ENCODE results near the gene NQO2. TPM values are rescaled to one million over a fixed set of nuclear protein-coding genes. Genes with fewer than 3 reads are reported as not detected.
"Not testable (repeated sequence)": the region's sequence is repeated elsewhere in the genome, so short reads cannot be mapped to it uniquely, and the experiment has no call there.

NQO2 gene
- total RNA-seq, 1 experiment from 2014 or later: 35.8 TPM

GRCh38 chr6:3057063-3057770 is 57.5 kb downstream of the NQO2 start:
- POLR2A ChIA-PET: no interaction called here
- intact Hi-C loops (cut with micrococcal nuclease; ENCODE audit: unreplicated experiment): loop anchor here (10.0 kb wide), 2 partner anchors 212 to 262 kb away; partner anchors contain the start of gene SERPINB1
- CTCF ChIA-PET: interaction anchor here (1.1 kb wide), 1 partner anchor 58 kb away, joined by 4 read pairs; the partner anchor contains the start of gene NQO2
- Mint-ChIP-seq H3K36me3 (ENCODE audit: insufficient read depth, unreplicated experiment) (peaks cover 14% of the 10 kb centered on the region), H3K9me3 (ENCODE audit: unreplicated experiment) (no peaks in the 10 kb centered on the region), H3K4me1 (ENCODE audit: low read depth, unreplicated experiment) (peaks cover 8% of the 10 kb centered on the region), H3K4me3 (ENCODE audit: unreplicated experiment) (no peak overlapping the region), H3K27me3 (ENCODE audit: insufficient read depth, unreplicated experiment) (no peaks in the 10 kb centered on the region), H3K27ac (ENCODE audit: unreplicated experiment) (no peak overlapping the region)
- no TSS peak for BruUV-seq (replicated peaks)
- H3K27me3 ChIP-seq (replicated peaks; ENCODE audit: control insufficient read depth, insufficient read depth, low read length): no peaks in the 10 kb centered on the region
- no peak for DNase-seq
- H3K9me3 ChIP-seq: no peaks in the 10 kb centered on the region
- no peak for TF ChIP-seq CTCF (IDR thresholded peaks at IDR 0.05; ENCODE audit: insufficient read depth in 1 of 2, low read depth in 1 of 2, low read length in 1 of 2, severe bottlenecking in 1 of 2, unreplicated experiment in 1 of 2)
- peaks cover 12% of the 10 kb centered on the region for H3K4me1 ChIP-seq
- no peak overlapping the region for H3K4me3 ChIP-seq (ENCODE audit: low read depth, low read length)
- no peaks in the 10 kb centered on the region for H3K36me3 ChIP-seq (ENCODE audit: control insufficient read depth, insufficient read depth, low read length)

GRCh38 chr6:3058957-3059356 is 59.3 kb downstream of the NQO2 start:
- Mint-ChIP-seq H3K4me1 (ENCODE audit: low read depth, unreplicated experiment) (no peaks in the 10 kb centered on the region), H3K36me3 (ENCODE audit: insufficient read depth, unreplicated experiment) (peaks cover 7% of the 10 kb centered on the region), H3K4me3 (ENCODE audit: unreplicated experiment) (no peak overlapping the region), H3K9me3 (ENCODE audit: unreplicated experiment) (no peaks in the 10 kb centered on the region), H3K27me3 (ENCODE audit: insufficient read depth, unreplicated experiment) (no peaks in the 10 kb centered on the region), H3K27ac (ENCODE audit: unreplicated experiment) (no peak overlapping the region)
- CTCF ChIA-PET: no interaction called here
- BruUV-seq (replicated peaks): no TSS peak
- no peak for DNase-seq
- Histone ChIP-seq H3K36me3 (ENCODE audit: control insufficient read depth, insufficient read depth, low read length) (no peaks in the 10 kb centered on the region), H3K4me3 (ENCODE audit: low read depth, low read length) (no peak overlapping the region), H3K9me3 (no peaks in the 10 kb centered on the region), H3K27me3 (replicated peaks; ENCODE audit: control insufficient read depth, insufficient read depth, low read length) (no peaks in the 10 kb centered on the region), H3K4me1 (0 out of 2 replicates have a peak, but pooled peaks cover 5% of the 10 kb centered on the region)
- no peak for TF ChIP-seq CTCF (IDR thresholded peaks at IDR 0.05; ENCODE audit: insufficient read depth in 1 of 2, low read depth in 1 of 2, low read length in 1 of 2, severe bottlenecking in 1 of 2, unreplicated experiment in 1 of 2)
- intact Hi-C loops (cut with micrococcal nuclease; ENCODE audit: unreplicated experiment): loop anchor here (10.0 kb wide), 2 partner anchors 214 to 264 kb away; partner anchors contain the start of gene SERPINB1
- POLR2A ChIA-PET: no interaction called here

- POLR2A ChIA-PET; H3K4me1 ChIP-seq; H3K4me1 Mint-ChIP-seq (ENCODE audit: low read depth, unreplicated experiment); H3K36me3 ChIP-seq (ENCODE audit: control insufficient read depth, insufficient read depth, low read length); CTCF ChIA-PET; H3K27me3 ChIP-seq (replicated peaks; ENCODE audit: control insufficient read depth, insufficient read depth, low read length); H3K4me3 Mint-ChIP-seq (ENCODE audit: unreplicated experiment); DNase-seq; H3K4me3 ChIP-seq (ENCODE audit: low read depth, low read length); BruUV-seq (replicated peaks); H3K27me3 Mint-ChIP-seq (ENCODE audit: insufficient read depth, unreplicated experiment); H3K9me3 Mint-ChIP-seq (ENCODE audit: unreplicated experiment); H3K27ac Mint-ChIP-seq (ENCODE audit: unreplicated experiment); H3K9me3 ChIP-seq: not testable (repeated sequence)
- intact Hi-C loops (cut with micrococcal nuclease; ENCODE audit: unreplicated experiment): loop anchor here (10.0 kb wide), 1 partner anchor 295 kb away; the partner anchor contains the start of gene WRNIP1
- peaks cover 14% of the 10 kb centered on the region for H3K36me3 Mint-ChIP-seq (ENCODE audit: insufficient read depth, unreplicated experiment)
These were observed 60.4 kb downstream of the NQO2 start for GRCh38 chr6:3060092-3060491.
